Esophagus squamous epithelium (tissue), 5 donors: ENCODE data around the gene FGR. TPM values are rescaled to one million over a fixed set of nuclear protein-coding genes. Genes with fewer than 3 reads are reported as not detected.
A peak's percentile ranks its signal among the peaks of the same experiment; 100 is the strongest.

ENCODE experiments used
- DNase-seq: peaks from one replicate; lab custom pipeline; 2025; lab: John Stamatoyannopoulos, UW
- H3K27ac ChIP-seq, 4 donors: fragments of 200-600 bp; sonication (generic); one replicate each; pipeline ENCODE4 v1.5.1; 2016 to 2019; ENCODE audit warnings: mild to moderate bottlenecking in 1 of 4
- H3K27me3 ChIP-seq, 4 donors: fragments of 200-600 bp; sonication (generic); 1 replicate in 3 of 4; 2 replicates in 1 of 4; pipeline versions ENCODE4 v1.5.1 to v1.6.0; 2017 to 2021; ENCODE audit warnings: antibody characterized with exemption in 1 of 4
- H3K36me3 ChIP-seq, 3 donors: fragments of 200-600 bp; sonication (generic); one replicate each; pipeline ENCODE4 v1.5.1; 2016 to 2019
- H3K4me1 ChIP-seq, 3 donors: fragments of 200-600 bp; sonication (generic); one replicate each; pipeline ENCODE4 v1.5.1; 2017 to 2019
- H3K4me3 ChIP-seq, 4 donors: fragments of 200-600 bp; sonication (generic); 1 replicate in 3 of 4; 2 replicates in 1 of 4; pipeline ENCODE4 v1.5.1; 2016 to 2019; ENCODE audit warnings: mild to moderate bottlenecking in 2 of 4, moderate library complexity in 1 of 4
- H3K9me3 ChIP-seq, 3 donors: fragments of 200-600 bp; sonication (generic); one replicate each; pipeline ENCODE4 v1.5.1; 2016 to 2019
- CTCF ChIP-seq, 6 experiments: fragments of 450-650 bp in 4 of 6; fragments of 200-600 bp in 2 of 6; sonication (generic) in 2 of 6; IDR thresholded peaks; one replicate each; pipeline ENCODE4 v1.5.1; 2016 to 2019; ENCODE audit warnings: antibody characterized with exemption in 6 of 6, mild to moderate bottlenecking in 4 of 6, moderate library complexity in 4 of 6
- POLR2A ChIP-seq, 4 donors: fragments of 450-650 bp; IDR thresholded peaks; one replicate each; pipeline ENCODE4 v1.6.1; 2017; ENCODE audit warnings: antibody characterized with exemption in 4 of 4, mild to moderate bottlenecking in 4 of 4, moderate library complexity in 3 of 4
- WGBS, 2 donors: methylation state at CpG; one replicate each; pipeline ENCODE4 v1.1.5; 2018; 5-methylcytosine and 5-hydroxymethylcytosine counted together
- intact Hi-C: fragments of 100-400 bp; cut with DNase I; formaldehyde crosslinking; loops from one replicate; pipeline ENCODE4 v1.15.0; 2022
- small RNA-seq, 4 donors: library from RNA; depleted of rRNA; stranded (forward); fragments of <200 nt; gene quantifications; one replicate each; pipeline ENCODE3, GENCODE V24; 2016
- total RNA-seq, 4 donors: library from RNA; depleted of rRNA; stranded (reverse); fragments of >200 nt; gene quantifications; one replicate each; pipeline ENCODE4 v1.1.0, GENCODE V29; 2016
- donor health status: DM: yes; HTN: yes; CAD: no.

The FGR gene
- total RNA-seq, 4 donors from 2014 or later = 1.2 to 12.4 (median 7.5) TPM

- intact Hi-C loops = no loop called here
- DNase-seq = no peak
- Histone ChIP-seq H3K9me3 (no peaks in the 10 kb centered on the region), H3K27ac (peak overlapping the region; percentile 89 to 96 (median 94)), H3K27me3 (no peaks in the 10 kb centered on the region), H3K4me1 (peaks cover 86 to 100% (median 89%) of the 10 kb centered on the region in 3 donors), H3K4me3 (no peak overlapping the region), H3K36me3 (peaks cover 0 to 17% (median 0%) of the 10 kb centered on the region in 3 donors)
- TF ChIP-seq CTCF (IDR thresholded peaks at IDR 0.05) = no peak
- no peak for TF ChIP-seq POLR2A (IDR thresholded peaks at IDR 0.05)
- 56 to 87% methylated on average over 8 to 14 of the region's 26 CpGs for WGBS, 2 donors
Measured at GRCh38 chr1:27564710-27565649, 70.0 kb downstream of the FGR start.

GRCh38 chr1:27563591-27564471 is 71.2 kb downstream of the FGR start:
- no peak overlapping the region for H3K4me3 ChIP-seq

GRCh38 chr1:27563341-27563590 is 71.7 kb downstream of the FGR start:
- H3K27ac ChIP-seq = peak overlapping the region; percentile 89 to 96 (median 94)
- H3K4me3 ChIP-seq = no peak overlapping the region
- no peaks in the 10 kb centered on the region for H3K27me3 ChIP-seq
- 50 to 57% methylated on average over 2 of the region's 4 CpGs for WGBS, 2 donors
- no peak for DNase-seq
- TF ChIP-seq POLR2A (IDR thresholded peaks at IDR 0.05) (no peak), CTCF (IDR thresholded peaks at IDR 0.05) (no peak)
- intact Hi-C loops = no loop called here
- peaks cover 85 to 100% (median 85%) of the 10 kb centered on the region in 3 donors for H3K4me1 ChIP-seq
- H3K9me3 ChIP-seq = no peaks in the 10 kb centered on the region
- peaks cover 0 to 22% (median 5%) of the 10 kb centered on the region in 3 donors for H3K36me3 ChIP-seq

More at GRCh38 chr1:27563591-27564471, 71.2 kb downstream of the FGR start:
- Histone ChIP-seq H3K27ac (peak overlapping the region; percentile 89 to 96 (median 94)), H3K9me3 (no peaks in the 10 kb centered on the region), H3K36me3 (peaks cover 0 to 17% (median 0%) of the 10 kb centered on the region in 3 donors), H3K4me1 (peaks cover 81 to 100% (median 82%) of the 10 kb centered on the region in 3 donors), H3K27me3 (no peaks in the 10 kb centered on the region)
- intact Hi-C loops = no loop called here
- no peak for DNase-seq
- WGBS, 2 donors = 53 to 63% methylated on average over 3 to 8 of the region's 10 CpGs
- TF ChIP-seq CTCF (IDR thresholded peaks at IDR 0.05) (no peak), POLR2A (IDR thresholded peaks at IDR 0.05) (no peak)

GRCh38 chr1:27562534-27563340 is 72.2 kb downstream of the FGR start:
- H3K27me3 ChIP-seq = no peaks in the 10 kb centered on the region
- 68 to 80% methylated on average over 7 to 14 of the region's 18 CpGs for WGBS, 2 donors
- peaks cover 0 to 28% (median 9%) of the 10 kb centered on the region in 3 donors for H3K36me3 ChIP-seq
- H3K9me3 ChIP-seq = no peaks in the 10 kb centered on the region
- peak overlapping the region; percentile 82 to 96 (median 94) for H3K27ac ChIP-seq
- H3K4me1 ChIP-seq = peaks cover 85 to 100% (median 85%) of the 10 kb centered on the region in 3 donors
- H3K4me3 ChIP-seq = no peak overlapping the region
- no peak for DNase-seq
- TF ChIP-seq CTCF (IDR thresholded peaks at IDR 0.05) (no peak), POLR2A (IDR thresholded peaks at IDR 0.05) (no peak)
- intact Hi-C loops = no loop called here

Small RNA genes within 50 kb of the gene (small RNA-seq; reads per million reads assigned to genes)
- 0 to 0.30 (median 0) reads per million in 4 donors for gene AL031729.1
- gene RNU6-949P = 0 reads per million in 4 donors

Other genes with a start within 250 kb of the FGR start
- gene GPR3, start 242.6 kb downstream of the FGR start, total RNA-seq = under 1 TPM in 1 of 4 donors, not detected in 3; 0.38 TPM
- 10 to 100 TPM; 53.7 to 92.8 (median 79.8) TPM for gene WASF2, start 145.0 kb downstream of the FGR start, total RNA-seq
- gene AHDC1, start 31.0 kb downstream of the FGR start, total RNA-seq = 100 to 1,000 TPM in 1 of 4 donors, 10 to 100 TPM in 3; 22.2 to 112 (median 30.6) TPM
- 100 to 1,000 TPM in 1 of 4 donors, 10 to 100 TPM in 2, 1 to 10 TPM in 1; 4.0 to 194 (median 13.6) TPM for gene IFI6, start 37.0 kb upstream of the FGR start, total RNA-seq
- gene FAM76A, start 90.8 kb upstream of the FGR start, total RNA-seq = 10 to 100 TPM in 1 of 4 donors, 1 to 10 TPM in 3; 4.9 to 14.7 (median 9.5) TPM
- 10 to 100 TPM; 52.6 to 64.4 (median 56.8) TPM for gene STX12, start 138.0 kb upstream of the FGR start, total RNA-seq
- gene PPP1R8, start 195.6 kb upstream of the FGR start, total RNA-seq = 10 to 100 TPM; 21.3 to 41.2 (median 33.4) TPM
- 10 to 100 TPM in 2 of 4 donors, 1 to 10 TPM in 2; 2.0 to 13.9 (median 8.6) TPM for gene THEMIS2, start 237.4 kb upstream of the FGR start, total RNA-seq